Measurements from ENCODE around the gene PCBP2. TPM values are rescaled to one million over a fixed set of nuclear protein-coding genes. Genes with fewer than 3 reads are reported as not detected.
"Not testable (repeated sequence)": the region's sequence is repeated elsewhere in the genome, so short reads cannot be mapped to it uniquely, and the experiment has no call there.

PCBP2 gene
- total and polyA plus RNA-seq, 2 donors (not counting 1 experiment from before 2014, with no cell fraction given) = 271 to 315 TPM

DNA sequence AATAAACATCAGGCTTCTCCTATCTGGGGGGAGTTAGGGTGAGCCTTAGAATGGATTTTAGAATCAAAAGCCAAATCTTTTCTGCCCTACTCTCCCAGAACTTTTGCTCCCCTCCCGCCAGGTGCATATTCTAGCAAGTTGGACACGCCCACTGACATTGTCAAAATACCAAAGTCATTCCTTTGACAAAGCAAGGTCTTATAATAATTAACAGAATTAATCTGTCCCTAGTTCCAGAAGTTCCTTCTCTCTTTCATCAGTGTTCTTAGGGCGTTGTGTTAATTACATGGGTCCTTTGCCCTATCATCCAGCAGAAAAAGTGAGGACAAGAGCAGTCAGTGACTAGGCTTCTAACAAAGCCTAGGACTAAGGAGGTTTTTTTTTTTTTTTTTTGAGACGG lies 7.9 kb upstream of the PCBP2 start:
- TF ChIP-seq EZH2 (IDR thresholded peaks at IDR 0.05; ENCODE audit: low read length, missing control alignments) = no peak
- TF ChIP-seq, protein P1, sequence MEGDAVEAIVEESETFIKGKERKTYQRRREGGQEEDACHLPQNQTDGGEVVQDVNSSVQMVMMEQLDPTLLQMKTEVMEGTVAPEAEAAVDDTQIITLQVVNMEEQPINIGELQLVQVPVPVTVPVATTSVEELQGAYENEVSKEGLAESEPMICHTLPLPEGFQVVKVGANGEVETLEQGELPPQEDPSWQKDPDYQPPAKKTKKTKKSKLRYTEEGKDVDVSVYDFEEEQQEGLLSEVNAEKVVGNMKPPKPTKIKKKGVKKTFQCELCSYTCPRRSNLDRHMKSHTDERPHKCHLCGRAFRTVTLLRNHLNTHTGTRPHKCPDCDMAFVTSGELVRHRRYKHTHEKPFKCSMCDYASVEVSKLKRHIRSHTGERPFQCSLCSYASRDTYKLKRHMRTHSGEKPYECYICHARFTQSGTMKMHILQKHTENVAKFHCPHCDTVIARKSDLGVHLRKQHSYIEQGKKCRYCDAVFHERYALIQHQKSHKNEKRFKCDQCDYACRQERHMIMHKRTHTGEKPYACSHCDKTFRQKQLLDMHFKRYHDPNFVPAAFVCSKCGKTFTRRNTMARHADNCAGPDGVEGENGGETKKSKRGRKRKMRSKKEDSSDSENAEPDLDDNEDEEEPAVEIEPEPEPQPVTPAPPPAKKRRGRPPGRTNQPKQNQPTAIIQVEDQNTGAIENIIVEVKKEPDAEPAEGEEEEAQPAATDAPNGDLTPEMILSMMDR (conservative IDR thresholded peaks at IDR 0.05 in 1 of 2, IDR thresholded peaks at IDR 0.05 in 1 of 2; ENCODE audit: low read depth in 1 of 2, low read length in 2 of 2) = no peak
- H2AFZ ChIP-seq (ENCODE audit: low read length) = no peak overlapping the region
- H3K79me2 ChIP-seq (ENCODE audit: control insufficient read depth, insufficient read depth, low read length) = peaks cover 17% of the 10 kb centered on the region
- no peak overlapping the region for H3K27ac ChIP-seq (ENCODE audit: insufficient read depth, low read length)
- no peak for DNase-seq (ENCODE audit: low read depth in 2 of 2)
- H3K36me3 ChIP-seq (ENCODE audit: control insufficient read depth, insufficient read depth, low read length) = no peaks in the 10 kb centered on the region
- no peaks in the 10 kb centered on the region for H3K9me3 ChIP-seq (ENCODE audit: control insufficient read depth, insufficient read depth, low read depth, low read length)
- peaks cover 6% of the 10 kb centered on the region for H3K4me1 ChIP-seq (ENCODE audit: control insufficient read depth, extremely low read depth, insufficient read depth, low read length)
- H3K4me2 ChIP-seq (ENCODE audit: extremely low read depth, insufficient read depth, low read length) = no peak overlapping the region
- H3K27me3 ChIP-seq (ENCODE audit: control insufficient read depth, insufficient read depth, low read length) = no peaks in the 10 kb centered on the region
- no peak overlapping the region for H3K9ac ChIP-seq (ENCODE audit: insufficient read depth, low read length)
- H4K20me1 ChIP-seq (ENCODE audit: control insufficient read depth, extremely low read depth, insufficient read depth, low read length) = no peaks in the 10 kb centered on the region
- H3K4me3 ChIP-seq (replicated peaks in 1 of 4; ENCODE audit: control extremely low read depth in 1 of 4, insufficient read depth in 1 of 4, low read depth in 3 of 4, low read length in 4 of 4) = no peak overlapping the region

DNA sequence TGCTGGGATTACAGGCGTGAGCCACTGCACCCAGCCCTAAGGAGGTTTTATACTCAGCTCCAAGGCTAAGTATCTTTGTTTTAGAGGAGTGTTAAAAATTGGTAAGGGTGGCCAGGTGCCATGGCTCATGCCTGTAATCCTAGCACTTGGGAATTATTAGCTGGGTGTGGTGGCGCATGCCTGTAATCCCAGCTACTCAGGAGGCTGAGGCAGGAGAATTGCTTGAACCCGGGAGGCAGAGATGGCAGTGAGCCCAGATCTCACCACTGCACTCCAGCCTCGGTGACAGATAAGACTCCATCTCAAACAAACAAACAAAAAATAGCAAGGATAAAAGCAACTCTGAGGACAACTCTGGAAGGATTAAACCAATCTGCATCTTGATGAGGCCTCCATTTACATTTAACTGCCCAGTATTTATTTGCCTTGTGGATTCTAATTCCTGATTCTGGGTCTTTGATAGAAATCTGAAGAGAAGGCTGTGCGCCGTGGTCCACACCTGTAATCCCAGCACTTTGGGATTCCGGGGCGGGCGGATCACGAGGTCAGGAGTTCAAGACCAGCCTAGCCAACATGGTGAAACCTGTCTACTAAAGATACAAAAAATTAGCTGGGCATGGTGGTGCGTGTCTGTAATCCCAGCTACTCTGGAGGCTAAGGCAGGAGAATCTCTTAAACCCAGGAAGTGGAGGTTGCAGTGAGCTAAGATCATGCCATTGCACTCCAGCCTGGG lies 7.1 kb upstream of the PCBP2 start:
- not testable (repeated sequence) for H3K4me1 ChIP-seq (ENCODE audit: control insufficient read depth, extremely low read depth, insufficient read depth, low read length); H3K9me3 ChIP-seq (ENCODE audit: control insufficient read depth, insufficient read depth, low read depth, low read length); H3K36me3 ChIP-seq (ENCODE audit: control insufficient read depth, insufficient read depth, low read length); H3K27me3 ChIP-seq (ENCODE audit: control insufficient read depth, insufficient read depth, low read length); H4K20me1 ChIP-seq (ENCODE audit: control insufficient read depth, extremely low read depth, insufficient read depth, low read length); DNase-seq (ENCODE audit: low read depth in 2 of 2); H3K4me3 ChIP-seq (replicated peaks in 1 of 4; ENCODE audit: control extremely low read depth in 1 of 4, insufficient read depth in 1 of 4, low read depth in 3 of 4, low read length in 4 of 4); H3K9ac ChIP-seq (ENCODE audit: insufficient read depth, low read length); H2AFZ ChIP-seq (ENCODE audit: low read length); H3K4me2 ChIP-seq (ENCODE audit: extremely low read depth, insufficient read depth, low read length); H3K27ac ChIP-seq (ENCODE audit: insufficient read depth, low read length)
- peaks cover 17% of the 10 kb centered on the region for H3K79me2 ChIP-seq (ENCODE audit: control insufficient read depth, insufficient read depth, low read length)

DNA sequence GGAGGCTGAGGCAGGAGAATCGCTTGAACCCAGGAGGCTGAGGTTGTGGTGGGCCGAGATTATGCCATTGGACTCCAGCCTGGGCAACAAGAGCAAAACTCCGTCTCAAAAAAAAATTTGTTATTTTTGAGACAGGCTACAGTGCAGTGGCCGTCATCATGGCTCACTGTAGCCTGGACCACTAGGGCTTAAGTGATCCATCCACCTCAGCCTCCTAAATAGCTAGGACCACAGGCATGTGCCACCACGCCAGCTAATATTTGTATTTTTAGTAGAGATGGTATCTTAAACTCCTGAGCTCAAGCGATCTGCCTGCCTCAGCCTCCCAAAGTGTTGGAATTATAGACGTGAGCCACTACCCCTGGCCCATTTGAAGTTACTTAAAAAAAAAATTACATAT lies 966 bp upstream of the PCBP2 start:
- Histone ChIP-seq H3K9ac (ENCODE audit: insufficient read depth, low read length) (no peak overlapping the region), H3K4me1 (ENCODE audit: control insufficient read depth, extremely low read depth, insufficient read depth, low read length) (peaks cover 2% of the 10 kb centered on the region), H4K20me1 (ENCODE audit: control insufficient read depth, extremely low read depth, insufficient read depth, low read length) (peaks cover 17% of the 10 kb centered on the region), H3K9me3 (ENCODE audit: control insufficient read depth, insufficient read depth, low read depth, low read length) (no peaks in the 10 kb centered on the region), H3K4me2 (ENCODE audit: extremely low read depth, insufficient read depth, low read length) (no peak overlapping the region), H3K79me2 (ENCODE audit: control insufficient read depth, insufficient read depth, low read length) (peaks cover 36% of the 10 kb centered on the region), H3K4me3 (replicated peaks in 1 of 4; ENCODE audit: control extremely low read depth in 1 of 4, insufficient read depth in 1 of 4, low read depth in 3 of 4, low read length in 4 of 4) (no peak overlapping the region), H3K36me3 (ENCODE audit: control insufficient read depth, insufficient read depth, low read length) (peaks cover 10% of the 10 kb centered on the region), H3K27me3 (ENCODE audit: control insufficient read depth, insufficient read depth, low read length) (no peaks in the 10 kb centered on the region), H3K27ac (ENCODE audit: insufficient read depth, low read length) (no peak overlapping the region), H2AFZ (ENCODE audit: low read length) (no peak overlapping the region)
- TF ChIP-seq EZH2 (IDR thresholded peaks at IDR 0.05; ENCODE audit: low read length, missing control alignments) = no peak
- no peak for DNase-seq (ENCODE audit: low read depth in 2 of 2)
